ENCODE data around the gene PLA2G2F.

DNA sequence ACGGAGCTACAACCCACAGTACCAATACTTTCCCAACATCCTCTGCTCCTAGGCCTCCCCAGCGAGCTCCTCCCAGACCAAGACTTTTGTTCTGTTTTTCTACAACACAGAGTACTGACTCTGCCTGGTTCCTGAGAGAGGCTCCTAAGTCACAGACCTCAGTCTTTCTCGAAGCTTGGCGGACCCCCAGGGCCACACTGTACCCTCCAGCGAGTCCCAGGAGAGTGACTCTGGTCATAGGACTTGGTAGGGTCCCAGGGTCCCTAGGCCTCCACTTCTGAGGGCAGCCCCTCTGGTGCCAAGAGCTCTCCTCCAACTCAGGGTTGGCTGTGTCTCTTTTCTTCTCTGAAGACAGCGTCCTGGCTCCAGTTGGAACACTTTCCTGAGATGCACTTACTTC lies 48.5 kb upstream of the PLA2G2F start:
- no peak for TF ChIP-seq EZH2 (IDR thresholded peaks at IDR 0.05; ENCODE audit: low read depth)
- TF ChIP-seq, protein P1, sequence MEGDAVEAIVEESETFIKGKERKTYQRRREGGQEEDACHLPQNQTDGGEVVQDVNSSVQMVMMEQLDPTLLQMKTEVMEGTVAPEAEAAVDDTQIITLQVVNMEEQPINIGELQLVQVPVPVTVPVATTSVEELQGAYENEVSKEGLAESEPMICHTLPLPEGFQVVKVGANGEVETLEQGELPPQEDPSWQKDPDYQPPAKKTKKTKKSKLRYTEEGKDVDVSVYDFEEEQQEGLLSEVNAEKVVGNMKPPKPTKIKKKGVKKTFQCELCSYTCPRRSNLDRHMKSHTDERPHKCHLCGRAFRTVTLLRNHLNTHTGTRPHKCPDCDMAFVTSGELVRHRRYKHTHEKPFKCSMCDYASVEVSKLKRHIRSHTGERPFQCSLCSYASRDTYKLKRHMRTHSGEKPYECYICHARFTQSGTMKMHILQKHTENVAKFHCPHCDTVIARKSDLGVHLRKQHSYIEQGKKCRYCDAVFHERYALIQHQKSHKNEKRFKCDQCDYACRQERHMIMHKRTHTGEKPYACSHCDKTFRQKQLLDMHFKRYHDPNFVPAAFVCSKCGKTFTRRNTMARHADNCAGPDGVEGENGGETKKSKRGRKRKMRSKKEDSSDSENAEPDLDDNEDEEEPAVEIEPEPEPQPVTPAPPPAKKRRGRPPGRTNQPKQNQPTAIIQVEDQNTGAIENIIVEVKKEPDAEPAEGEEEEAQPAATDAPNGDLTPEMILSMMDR (conservative IDR thresholded peaks at IDR 0.05), result no peak

Data from PC-9 (cell line).